BE2C (cell line): ENCODE measurements around the gene GALNT9.
A peak's percentile ranks its signal among the peaks of the same experiment; 100 is the strongest.

ENCODE experiments used
- DNase-seq: peaks from one replicate; pipeline ENCODE4 v3.0.0-alpha.2; 2020
- H3K27me3 ChIP-seq: fragments of 250-450 bp; sonication (Bioruptor Pico); 2 replicates; pipeline ENCODE4 v1.5.1; 2020; ENCODE audit warnings: mild to moderate bottlenecking
- H3K36me3 ChIP-seq: fragments of 250-450 bp; sonication (Bioruptor Pico); 2 replicates; pipeline ENCODE4 v1.5.1; 2020; ENCODE audit warnings: mild to moderate bottlenecking
- H3K4me1 ChIP-seq: fragments of 250-450 bp; sonication (Bioruptor Pico); 2 replicates; pipeline ENCODE4 v1.5.1; 2020
- H3K4me3 ChIP-seq: 2 replicates; pipeline ENCODE4 v1.5.1; 2011; ENCODE audit warnings: low read depth, low read length
- H3K9me3 ChIP-seq: fragments of 250-450 bp; sonication (Bioruptor Pico); 2 replicates; pipeline ENCODE4 v1.5.1; 2020
- CTCF ChIP-seq: IDR thresholded peaks from 2 replicates; pipeline ENCODE4 v1.5.1; 2012; ENCODE audit warnings: mild to moderate bottlenecking, low read depth, low read length

Gene GALNT9

GRCh38 chr12:132153501-132154340 lies 175.7 kb downstream of the GALNT9 start:
- Histone ChIP-seq H3K36me3 (peaks cover 14% of the 10 kb centered on the region), H3K27me3 (peaks cover 6% of the 10 kb centered on the region), H3K4me3 (peak overlapping the region; percentile 28), H3K9me3 (no peaks in the 10 kb centered on the region; the same call in 1 of the 2 replicates), H3K4me1 (no peaks in the 10 kb centered on the region)
- TF ChIP-seq CTCF = peak; percentile 92
- peak; percentile 87 for DNase-seq

DNA sequence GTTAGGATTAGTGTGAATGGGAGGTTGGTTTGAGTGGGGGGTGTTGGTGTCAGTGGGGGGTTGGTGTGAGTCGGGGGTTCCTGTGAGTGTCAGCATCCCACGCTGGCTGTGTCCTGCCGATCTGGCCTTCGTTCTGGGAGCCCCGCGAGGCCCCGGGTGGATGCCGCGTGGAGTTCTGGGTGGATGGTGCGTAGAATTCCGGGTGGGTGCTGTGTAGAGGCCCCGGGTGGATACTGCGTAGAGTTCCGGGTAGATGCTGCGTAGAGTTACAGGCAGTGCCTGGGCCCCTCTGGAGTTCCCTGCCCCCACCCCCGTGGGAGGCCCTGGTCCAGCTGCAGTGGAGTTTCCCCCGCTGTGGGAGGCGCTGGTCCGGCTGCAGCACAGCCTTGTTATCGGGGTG lies 176.4 kb downstream of the GALNT9 start:
- Histone ChIP-seq H3K27me3 (peaks cover 6% of the 10 kb centered on the region), H3K9me3 (no peaks in the 10 kb centered on the region; the same call in 1 of the 2 replicates), H3K4me3 (no peak overlapping the region), H3K36me3 (peaks cover 17% of the 10 kb centered on the region), H3K4me1 (no peaks in the 10 kb centered on the region)
- DNase-seq = peak; percentile 13
- no peak for TF ChIP-seq CTCF

- TF ChIP-seq CTCF = no peak
Observed at GRCh38 chr12:132152411-132152821, 177.0 kb downstream of the GALNT9 start.

GRCh38 chr12:132151766-132152410 lies 177.5 kb downstream of the GALNT9 start:
- H3K4me3 ChIP-seq = no peak overlapping the region
- no peaks in the 10 kb centered on the region for H3K4me1 ChIP-seq
- peak; percentile 12 for DNase-seq
- no peak for TF ChIP-seq CTCF
- H3K36me3 ChIP-seq = peaks cover 23% of the 10 kb centered on the region
- no peaks in the 10 kb centered on the region; the same call in 1 of the 2 replicates for H3K9me3 ChIP-seq
- H3K27me3 ChIP-seq = peaks cover 6% of the 10 kb centered on the region

More at GRCh38 chr12:132152411-132152821, 177.0 kb downstream of the GALNT9 start:
- Histone ChIP-seq H3K9me3 (no peaks in the 10 kb centered on the region; the same call in 1 of the 2 replicates), H3K36me3 (peaks cover 22% of the 10 kb centered on the region), H3K4me3 (no peak overlapping the region), H3K4me1 (no peaks in the 10 kb centered on the region), H3K27me3 (peaks cover 6% of the 10 kb centered on the region)
- no peak for DNase-seq

DNA sequence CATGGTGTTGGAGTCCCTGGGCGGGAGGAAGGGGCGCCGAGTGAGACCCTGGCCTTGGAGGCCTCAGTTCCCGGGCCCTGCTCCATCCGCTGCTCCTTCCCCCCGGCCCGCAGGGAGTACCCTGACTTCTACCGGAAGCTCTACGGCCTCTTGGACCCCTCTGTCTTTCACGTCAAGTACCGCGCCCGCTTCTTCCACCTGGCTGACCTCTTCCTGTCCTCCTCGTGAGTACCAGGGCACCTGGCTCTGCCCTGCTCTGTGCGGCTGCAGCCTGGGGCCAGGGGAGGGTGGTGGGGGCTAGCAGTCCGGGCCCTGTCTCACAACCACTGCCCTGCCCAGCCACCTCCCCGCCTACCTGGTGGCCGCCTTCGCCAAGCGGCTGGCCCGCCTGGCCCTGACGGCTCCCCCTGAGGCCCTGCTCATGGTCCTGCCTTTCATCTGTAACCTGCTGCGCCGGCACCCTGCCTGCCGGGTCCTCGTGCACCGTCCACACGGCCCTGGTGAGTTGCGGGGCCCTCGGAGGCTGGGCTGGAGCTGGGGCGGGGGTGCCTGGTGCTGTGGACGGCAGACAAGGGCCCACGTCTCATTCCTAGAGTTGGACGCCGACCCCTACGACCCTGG lies 178.1 kb downstream of the GALNT9 start:
- H3K27me3 ChIP-seq = peaks cover 6% of the 10 kb centered on the region
- no peak for TF ChIP-seq CTCF
- DNase-seq = peak; percentile 6
- H3K4me3 ChIP-seq = no peak overlapping the region
- peaks cover 23% of the 10 kb centered on the region for H3K36me3 ChIP-seq
- H3K4me1 ChIP-seq = no peaks in the 10 kb centered on the region
- H3K9me3 ChIP-seq = no peaks in the 10 kb centered on the region
